ENCODE results near the gene DTL. TPM values are rescaled to one million over a fixed set of nuclear protein-coding genes. Genes with fewer than 3 reads are reported as not detected.

Gene DTL
- total RNA-seq, 1 experiment from 2014 or later, result 73.0 TPM

DNA sequence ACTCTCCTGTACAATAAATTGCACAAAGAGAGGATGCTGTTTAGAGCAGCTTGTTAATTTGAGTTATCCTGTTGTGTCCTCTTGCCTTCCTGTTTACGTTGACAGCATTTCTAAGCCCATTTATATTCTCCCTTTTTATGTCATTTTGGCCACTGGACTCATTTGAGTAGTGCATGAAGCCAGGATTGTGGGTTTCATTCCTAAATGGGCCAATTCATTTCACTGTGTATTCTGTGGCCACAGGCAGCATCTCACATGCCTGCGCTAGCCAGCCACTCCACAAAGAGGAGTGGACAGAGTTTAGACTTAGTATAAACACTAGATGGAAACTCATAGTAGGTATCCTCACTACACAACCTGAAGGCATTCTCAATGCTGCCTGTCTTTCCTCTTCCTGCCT lies 73.4 kb downstream of the DTL start:
- H3T11ph ChIP-seq (ENCODE audit: low read length), result no peak overlapping the region
- H3K9ac ChIP-seq (ENCODE audit: extremely low read depth, insufficient read length, low read length), result no peak overlapping the region
- H4K8ac ChIP-seq (replicated peaks; ENCODE audit: insufficient read length, low read depth, low read length), result no peak overlapping the region
- no peak overlapping the region for H3K18ac ChIP-seq (ENCODE audit: insufficient read length, low read depth, low read length)
- no peak overlapping the region for H3K4ac ChIP-seq (ENCODE audit: low read depth, low read length)
- H3K14ac ChIP-seq (ENCODE audit: insufficient read depth, low read length), result no peak overlapping the region
- no peak overlapping the region for H2BK5ac ChIP-seq (ENCODE audit: insufficient read length, low read length)
- no peak overlapping the region for H2BK12ac ChIP-seq (ENCODE audit: insufficient read length, low read depth, low read length)
- TF ChIP-seq, protein P1, sequence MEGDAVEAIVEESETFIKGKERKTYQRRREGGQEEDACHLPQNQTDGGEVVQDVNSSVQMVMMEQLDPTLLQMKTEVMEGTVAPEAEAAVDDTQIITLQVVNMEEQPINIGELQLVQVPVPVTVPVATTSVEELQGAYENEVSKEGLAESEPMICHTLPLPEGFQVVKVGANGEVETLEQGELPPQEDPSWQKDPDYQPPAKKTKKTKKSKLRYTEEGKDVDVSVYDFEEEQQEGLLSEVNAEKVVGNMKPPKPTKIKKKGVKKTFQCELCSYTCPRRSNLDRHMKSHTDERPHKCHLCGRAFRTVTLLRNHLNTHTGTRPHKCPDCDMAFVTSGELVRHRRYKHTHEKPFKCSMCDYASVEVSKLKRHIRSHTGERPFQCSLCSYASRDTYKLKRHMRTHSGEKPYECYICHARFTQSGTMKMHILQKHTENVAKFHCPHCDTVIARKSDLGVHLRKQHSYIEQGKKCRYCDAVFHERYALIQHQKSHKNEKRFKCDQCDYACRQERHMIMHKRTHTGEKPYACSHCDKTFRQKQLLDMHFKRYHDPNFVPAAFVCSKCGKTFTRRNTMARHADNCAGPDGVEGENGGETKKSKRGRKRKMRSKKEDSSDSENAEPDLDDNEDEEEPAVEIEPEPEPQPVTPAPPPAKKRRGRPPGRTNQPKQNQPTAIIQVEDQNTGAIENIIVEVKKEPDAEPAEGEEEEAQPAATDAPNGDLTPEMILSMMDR (conservative IDR thresholded peaks at IDR 0.05), result no peak
- H2AFZ ChIP-seq (ENCODE audit: low read length), result no peak overlapping the region
- no peak overlapping the region for H3K23ac ChIP-seq (ENCODE audit: insufficient read length, low read depth, low read length)
- Mint-ChIP-seq H3K9me3 (no peaks in the 10 kb centered on the region), H3K27me3 (ENCODE audit: low read depth) (no peaks in the 10 kb centered on the region), H3K4me1 (peaks cover 29 to 36% of the 10 kb centered on the region in 2 experiments), H3K36me3 (ENCODE audit: insufficient read depth in 1 of 3, low read depth in 3 of 3) (peaks cover 0 to 2% (median 0%) of the 10 kb centered on the region in 3 experiments; a peak in 2 of 7 replicates), H3K4me3 (no peak overlapping the region), H3K27ac (no peak overlapping the region)
- H3K79me1 ChIP-seq (ENCODE audit: insufficient read depth, low read depth, low read length, poor library complexity, severe bottlenecking), result no peaks in the 10 kb centered on the region
- H3K9me3 ChIP-seq (ENCODE audit: control insufficient read depth, low read depth, low read length), result no peaks in the 10 kb centered on the region
- H3K79me2 ChIP-seq (ENCODE audit: insufficient read depth, low read length), result no peaks in the 10 kb centered on the region
- no peak overlapping the region for H2AK5ac ChIP-seq (ENCODE audit: insufficient read length, low read length)
- H2BK120ac ChIP-seq (ENCODE audit: low read depth, low read length, poor library complexity, severe bottlenecking), result no peak overlapping the region
- H4K20me1 ChIP-seq (ENCODE audit: control insufficient read depth, insufficient read depth, insufficient read length), result no peaks in the 10 kb centered on the region
- no peak for DNase-seq
- no peak overlapping the region for H3K56ac ChIP-seq (ENCODE audit: insufficient read length, low read depth, low read length)
- no peak overlapping the region for H3K27ac ChIP-seq (ENCODE audit: insufficient read length, low read depth, low read length)
- no peaks in the 10 kb centered on the region for H3K27me3 ChIP-seq (ENCODE audit: insufficient read depth, low read length)
- H4K91ac ChIP-seq (ENCODE audit: insufficient read length, low read depth, low read length), result no peak overlapping the region
- H4K5ac ChIP-seq (ENCODE audit: insufficient read length, low read depth, low read length), result no peak overlapping the region
- no peaks in the 10 kb centered on the region for H3K23me2 ChIP-seq (ENCODE audit: insufficient read length, low read depth, low read length, poor library complexity, severe bottlenecking)
- no peak overlapping the region for H3K4me2 ChIP-seq (ENCODE audit: insufficient read depth, insufficient read length, low read length)
- H3K4me1 ChIP-seq (ENCODE audit: insufficient read depth, low read length), result 0 out of 2 replicates have a peak, but pooled peaks cover 5% of the 10 kb centered on the region
- H2BK15ac ChIP-seq (ENCODE audit: low read depth, low read length), result no peak overlapping the region
- no CpG with 5 or more reads among the region's 2 CpGs for WGBS (ENCODE audit: extremely low coverage, insufficient read length, low lambda C conversion rate)
- no peak overlapping the region for H2BK20ac ChIP-seq (ENCODE audit: low read depth, low read length, poor library complexity, severe bottlenecking)

All from H9 (cell line).